Measurements from ENCODE around the gene SLC9A3. TPM values are rescaled to one million over a fixed set of nuclear protein-coding genes. Genes with fewer than 3 reads are reported as not detected.

SLC9A3 gene
- total and polyA plus RNA-seq, 4 donors = 0.94 to 3.8 (median 1.5) TPM

GRCh38 chr5:522899-523440 lies 1.3 kb downstream of the SLC9A3 start:
- ATAC-seq (ENCODE audit: insufficient read depth, low FRiP score) = no peak

GRCh38 chr5:522116-522515 lies 2.1 kb downstream of the SLC9A3 start:
- no peak for ATAC-seq (ENCODE audit: insufficient read depth, low FRiP score)
- no peak overlapping the region for H3K9ac ChIP-seq (ENCODE audit: insufficient read depth in 1 of 2, low read length in 2 of 2)
- no peaks in the 10 kb centered on the region for H3K9me3 ChIP-seq (ENCODE audit: control insufficient read depth in 4 of 4, insufficient read depth in 3 of 4, low read length in 3 of 4)
- no peaks in the 10 kb centered on the region for H3K36me3 ChIP-seq (ENCODE audit: control insufficient read depth in 4 of 4, insufficient read depth in 4 of 4, low read length in 4 of 4)
- peaks cover 0 to 15% (median 0%) of the 10 kb centered on the region in 5 donors for H3K4me1 ChIP-seq (ENCODE audit: control insufficient read depth in 5 of 5, insufficient read depth in 5 of 5, low read length in 5 of 5)
- no peak overlapping the region for H3K27ac ChIP-seq (ENCODE audit: low read depth in 1 of 2, low read length in 1 of 2)
- no peak overlapping the region for H3K4me3 ChIP-seq
- TF ChIP-seq CTCF (IDR thresholded peaks at IDR 0.05; ENCODE audit: control extremely low read depth, extremely low read depth) = no peak
- no peak for DNase-seq
- WGBS, 2 donors = 58 to 65% methylated on average over 16 of the region's 16 CpGs
- H3K27me3 ChIP-seq (ENCODE audit: control insufficient read depth in 3 of 3, insufficient read depth in 3 of 3, low read length in 2 of 3) = peaks cover 15 to 56% (median 47%) of the 10 kb centered on the region in 3 donors

More at GRCh38 chr5:522899-523440, 1.3 kb downstream of the SLC9A3 start:
- Histone ChIP-seq H3K27ac (ENCODE audit: low read depth in 1 of 2, low read length in 1 of 2) (no peak overlapping the region), H3K9me3 (ENCODE audit: control insufficient read depth in 4 of 4, insufficient read depth in 3 of 4, low read length in 3 of 4) (no peaks in the 10 kb centered on the region), H3K4me1 (ENCODE audit: control insufficient read depth in 5 of 5, insufficient read depth in 5 of 5, low read length in 5 of 5) (peaks cover 0 to 15% (median 0%) of the 10 kb centered on the region in 5 donors), H3K9ac (ENCODE audit: insufficient read depth in 1 of 2, low read length in 2 of 2) (no peak overlapping the region), H3K4me3 (no peak overlapping the region), H3K27me3 (ENCODE audit: control insufficient read depth in 3 of 3, insufficient read depth in 3 of 3, low read length in 2 of 3) (peaks cover 17 to 59% (median 55%) of the 10 kb centered on the region in 3 donors), H3K36me3 (ENCODE audit: control insufficient read depth in 4 of 4, insufficient read depth in 4 of 4, low read length in 4 of 4) (no peaks in the 10 kb centered on the region)
- TF ChIP-seq CTCF (IDR thresholded peaks at IDR 0.05; ENCODE audit: control extremely low read depth, extremely low read depth) = no peak
- WGBS, 2 donors = 17 to 27% methylated on average over 21 of the region's 21 CpGs
- peak; percentile 50 to 78 (median 69) for DNase-seq

- Histone ChIP-seq H3K36me3 (ENCODE audit: control insufficient read depth in 4 of 4, insufficient read depth in 4 of 4, low read length in 4 of 4) (no peaks in the 10 kb centered on the region), H3K4me3 (no peak overlapping the region), H3K9ac (ENCODE audit: insufficient read depth in 1 of 2, low read length in 2 of 2) (no peak overlapping the region), H3K4me1 (ENCODE audit: control insufficient read depth in 5 of 5, insufficient read depth in 5 of 5, low read length in 5 of 5) (peaks cover 0 to 15% (median 0%) of the 10 kb centered on the region in 5 donors), H3K9me3 (ENCODE audit: control insufficient read depth in 4 of 4, insufficient read depth in 3 of 4, low read length in 3 of 4) (no peaks in the 10 kb centered on the region), H3K27ac (ENCODE audit: low read depth in 1 of 2, low read length in 1 of 2) (no peak overlapping the region), H3K27me3 (ENCODE audit: control insufficient read depth in 3 of 3, insufficient read depth in 3 of 3, low read length in 2 of 3) (peaks cover 15 to 55% (median 42%) of the 10 kb centered on the region in 3 donors)
- no peak for DNase-seq
- no peak for TF ChIP-seq CTCF (IDR thresholded peaks at IDR 0.05; ENCODE audit: control extremely low read depth, extremely low read depth)
- no peak for ATAC-seq (ENCODE audit: insufficient read depth, low FRiP score)
- WGBS, 2 donors = 65 to 71% methylated on average over 9 of the region's 9 CpGs
These were observed 2.6 kb downstream of the SLC9A3 start for GRCh38 chr5:521680-522079.

GRCh38 chr5:520850-521226 lies 3.4 kb downstream of the SLC9A3 start:
- DNase-seq = no peak
- no peaks in the 10 kb centered on the region for H3K9me3 ChIP-seq (ENCODE audit: control insufficient read depth in 4 of 4, insufficient read depth in 3 of 4, low read length in 3 of 4)
- WGBS, 2 donors = 69 to 75% methylated on average over 8 to 9 of the region's 9 CpGs

More at GRCh38 chr5:520850-521226, 3.4 kb downstream of the SLC9A3 start:
- peaks cover 0 to 15% (median 0%) of the 10 kb centered on the region in 5 donors for H3K4me1 ChIP-seq (ENCODE audit: control insufficient read depth in 5 of 5, insufficient read depth in 5 of 5, low read length in 5 of 5)
- no peak for ATAC-seq (ENCODE audit: insufficient read depth, low FRiP score)
- no peak overlapping the region for H3K9ac ChIP-seq (ENCODE audit: insufficient read depth in 1 of 2, low read length in 2 of 2)
- no peak overlapping the region for H3K27ac ChIP-seq (ENCODE audit: low read depth in 1 of 2, low read length in 1 of 2)
- no peak for TF ChIP-seq CTCF (IDR thresholded peaks at IDR 0.05; ENCODE audit: control extremely low read depth, extremely low read depth)
- no peak overlapping the region for H3K4me3 ChIP-seq
- peaks cover 15 to 46% (median 34%) of the 10 kb centered on the region in 3 donors for H3K27me3 ChIP-seq (ENCODE audit: control insufficient read depth in 3 of 3, insufficient read depth in 3 of 3, low read length in 2 of 3)
- H3K36me3 ChIP-seq (ENCODE audit: control insufficient read depth in 4 of 4, insufficient read depth in 4 of 4, low read length in 4 of 4) = no peaks in the 10 kb centered on the region

Data from lung (tissue), 12 donors.